Common myeloid progenitor, CD34-positive (primary cell): Measurements from ENCODE around the gene MCC.

Experiments
- CTCF ChIA-PET: fragments of 350-600 bp; sonication (Branson Sonifier 250); formaldehyde crosslinking; loops from one replicate; lab custom pipeline; 2021; ENCODE audit warnings: antibody characterized with exemption; lab: Charles Lee
- POLR2A ChIA-PET: fragments of 350-600 bp; sonication (Branson Sonifier 250); formaldehyde crosslinking; loops from one replicate; lab custom pipeline; 2021; ENCODE audit warnings: antibody characterized with exemption; lab: Charles Lee
- DNase-seq, 3 donors: peaks; one replicate each; pipeline versions ENCODE4 v3.0.0 to v3.0.0-alpha.2; 2013
- H3K27ac ChIP-seq, 2 experiments: 1 replicate in 1 of 2; 2 replicates in 1 of 2; pipeline ENCODE4 v1.7.0; 2013; ENCODE audit warnings: inconsistent platforms in 2 of 2, low read length in 2 of 2, mild to moderate bottlenecking in 2 of 2, low read depth in 1 of 2, moderate library complexity in 1 of 2; ENCODE audit not compliant: severe bottlenecking in 2 of 2, insufficient read depth in 1 of 2, poor library complexity in 1 of 2
- H3K27me3 ChIP-seq, 5 experiments: replicated peaks in 2 of 5; 1 replicate in 3 of 5; 2 replicates in 2 of 5; pipeline versions ENCODE4 v1.6.1 to v1.7.0; 2013; ENCODE audit warnings: low read length in 4 of 5, mild to moderate bottlenecking in 2 of 5, moderate library complexity in 2 of 5, inconsistent platforms in 1 of 5; ENCODE audit not compliant: insufficient read depth in 5 of 5, control insufficient read depth in 4 of 5
- H3K36me3 ChIP-seq, 4 experiments: 1 replicate in 2 of 4; 2 replicates in 2 of 4; pipeline versions ENCODE4 v1.6.1 to v1.7.0; 2013; ENCODE audit warnings: low read length in 3 of 4, control low read depth in 1 of 4, mild to moderate bottlenecking in 1 of 4; ENCODE audit not compliant: control insufficient read depth in 4 of 4, insufficient read depth in 4 of 4
- H3K4me1 ChIP-seq, 4 experiments: 1 replicate in 3 of 4; 2 replicates in 1 of 4; pipeline versions ENCODE4 v1.6.1 to v1.7.1; 2013; ENCODE audit warnings: low read length in 3 of 4, mild to moderate bottlenecking in 3 of 4, control low read depth in 1 of 4, inconsistent platforms in 1 of 4, moderate library complexity in 1 of 4; ENCODE audit not compliant: control insufficient read depth in 4 of 4, insufficient read depth in 4 of 4; ENCODE audit errors: control extremely low read depth in 1 of 4
- H3K4me3 ChIP-seq, 7 experiments: 1 replicate in 4 of 7; 2 replicates in 3 of 7; pipeline versions ENCODE4 v1.5.1 to v1.7.0; 2013; ENCODE audit warnings: mild to moderate bottlenecking in 7 of 7, low read length in 6 of 7, moderate library complexity in 6 of 7, inconsistent platforms in 2 of 7, low read depth in 2 of 7, control low read depth in 1 of 7; ENCODE audit not compliant: insufficient read depth in 4 of 7, control insufficient read depth in 1 of 7; ENCODE audit errors: extremely low read depth in 1 of 7
- H3K9me3 ChIP-seq, 5 experiments: 1 replicate in 4 of 5; 2 replicates in 1 of 5; pipeline versions ENCODE4 v1.6.1 to v1.7.1; 2013; ENCODE audit warnings: low read length in 4 of 5, mild to moderate bottlenecking in 2 of 5, inconsistent platforms in 1 of 5, low read depth in 1 of 5, moderate library complexity in 1 of 5; ENCODE audit not compliant: control insufficient read depth in 4 of 5, insufficient read depth in 2 of 5; ENCODE audit errors: control extremely low read depth in 1 of 5
- WGBS: methylation state at CpG from one replicate; pipeline ENCODE4 v1.1.5; 2013; ENCODE audit not compliant: insufficient coverage; 5-methylcytosine and 5-hydroxymethylcytosine counted together

MCC gene

GRCh38 chr5:113236536-113237288 lies 251.5 kb downstream of the MCC start:
- 100% methylated on average over 4 of the region's 10 CpGs for WGBS
- Histone ChIP-seq H3K27ac (no peak overlapping the region), H3K36me3 (no peaks in the 10 kb centered on the region), H3K4me3 (no peak overlapping the region), H3K4me1 (no peaks in the 10 kb centered on the region), H3K9me3 (no peaks in the 10 kb centered on the region), H3K27me3 (peaks cover 0 to 25% (median 4%) of the 10 kb centered on the region in 5 experiments)
- ChIA-PET POLR2A (no interaction called here), CTCF (no interaction called here)
- no peak for DNase-seq

- H3K9me3 ChIP-seq, result no peaks in the 10 kb centered on the region
- peaks cover 0 to 25% (median 4%) of the 10 kb centered on the region in 5 experiments for H3K27me3 ChIP-seq
- H3K27ac ChIP-seq, result no peak overlapping the region
- 85% methylated on average over 4 of the region's 4 CpGs for WGBS
- no peak for DNase-seq
- CTCF ChIA-PET, result no interaction called here
- POLR2A ChIA-PET, result no interaction called here
- H3K4me3 ChIP-seq, result no peak overlapping the region
- H3K36me3 ChIP-seq, result no peaks in the 10 kb centered on the region
- H3K4me1 ChIP-seq, result no peaks in the 10 kb centered on the region
Observed at GRCh38 chr5:113235884-113236283, 252.4 kb downstream of the MCC start.

GRCh38 chr5:113234546-113234945 lies 253.7 kb downstream of the MCC start:
- H3K9me3 ChIP-seq, result no peaks in the 10 kb centered on the region
- no peak overlapping the region for H3K4me3 ChIP-seq
- ChIA-PET CTCF (no interaction called here), POLR2A (no interaction called here)
- H3K36me3 ChIP-seq, result no peaks in the 10 kb centered on the region
- WGBS, result 100% methylated on average over 1 of the region's 1 CpG
- no peak overlapping the region for H3K27ac ChIP-seq
- H3K27me3 ChIP-seq, result peaks cover 0 to 25% (median 4%) of the 10 kb centered on the region in 5 experiments
- H3K4me1 ChIP-seq, result no peaks in the 10 kb centered on the region
- no peak for DNase-seq

DNA sequence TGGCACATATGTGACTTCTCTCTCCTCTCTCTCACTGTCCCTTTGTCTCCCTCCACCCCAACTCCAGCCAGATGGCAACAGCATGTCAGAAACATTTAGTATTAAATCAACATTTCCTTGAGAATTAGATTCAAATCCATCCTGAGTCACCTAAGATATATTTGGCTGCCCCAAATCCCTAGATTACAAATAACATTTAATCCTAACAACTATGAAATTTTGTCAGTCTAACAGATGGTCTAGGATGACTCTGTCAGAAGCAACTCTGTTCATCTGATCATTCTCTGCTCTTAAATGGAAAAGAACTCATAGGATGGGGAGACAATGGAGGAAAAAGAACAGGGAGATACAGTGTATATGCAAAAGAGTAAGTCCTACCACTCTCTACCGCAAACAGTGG lies 254.6 kb downstream of the MCC start:
- Histone ChIP-seq H3K9me3 (no peaks in the 10 kb centered on the region), H3K27me3 (peaks cover 0 to 25% (median 4%) of the 10 kb centered on the region in 5 experiments), H3K4me3 (no peak overlapping the region), H3K27ac (no peak overlapping the region), H3K36me3 (no peaks in the 10 kb centered on the region), H3K4me1 (no peaks in the 10 kb centered on the region)
- ChIA-PET POLR2A (no interaction called here), CTCF (no interaction called here)
- DNase-seq, result no peak
- no CpG with 5 or more reads among the region's 1 CpG for WGBS

DNA sequence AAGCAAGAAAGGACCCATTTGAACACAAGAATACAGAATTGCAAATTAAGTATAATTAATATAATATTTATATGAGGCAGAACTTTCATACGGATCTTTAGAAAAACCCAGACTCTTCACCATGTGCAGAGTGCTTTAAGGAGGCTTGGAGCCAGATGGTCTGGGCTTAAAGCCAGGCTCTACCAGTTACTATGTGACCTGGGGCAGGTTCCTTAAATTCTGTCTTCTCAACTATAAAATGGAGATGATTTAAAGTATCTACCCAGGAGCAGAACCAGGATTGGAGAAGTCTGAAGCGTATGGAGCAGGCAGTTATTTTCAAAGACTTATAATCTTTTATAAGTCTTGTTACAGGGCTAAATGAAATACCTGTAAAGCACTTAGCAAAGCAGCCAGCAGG lies 255.6 kb downstream of the MCC start:
- H3K36me3 ChIP-seq, result no peaks in the 10 kb centered on the region
- peaks cover 0 to 21% (median 4%) of the 10 kb centered on the region in 5 experiments for H3K27me3 ChIP-seq
- H3K4me1 ChIP-seq, result no peaks in the 10 kb centered on the region
- H3K27ac ChIP-seq, result no peak overlapping the region
- no CpG with 5 or more reads among the region's 2 CpGs for WGBS
- DNase-seq, result no peak
- ChIA-PET POLR2A (no interaction called here), CTCF (no interaction called here)
- H3K9me3 ChIP-seq, result no peaks in the 10 kb centered on the region
- H3K4me3 ChIP-seq, result no peak overlapping the region

GRCh38 chr5:113232221-113232620 lies 256.0 kb downstream of the MCC start:
- Histone ChIP-seq H3K4me1 (no peaks in the 10 kb centered on the region), H3K4me3 (no peak overlapping the region), H3K27ac (no peak overlapping the region), H3K9me3 (no peaks in the 10 kb centered on the region), H3K27me3 (peaks cover 0 to 19% (median 2%) of the 10 kb centered on the region in 5 experiments), H3K36me3 (no peaks in the 10 kb centered on the region)
- ChIA-PET POLR2A (no interaction called here), CTCF (no interaction called here)
- 100% methylated on average over 1 of the region's 2 CpGs for WGBS
- DNase-seq, result no peak

- Histone ChIP-seq H3K27me3 (peaks cover 0 to 13% (median 2%) of the 10 kb centered on the region in 5 experiments), H3K4me3 (no peak overlapping the region), H3K4me1 (no peaks in the 10 kb centered on the region), H3K27ac (no peak overlapping the region), H3K36me3 (no peaks in the 10 kb centered on the region), H3K9me3 (no peaks in the 10 kb centered on the region)
- ChIA-PET CTCF (interaction anchor here (1.2 kb wide), 1 partner anchor 10 kb away, joined by 3 read pairs; no protein-coding TSS in a partner anchor), POLR2A (no interaction called here)
- no CpG with 5 or more reads among the region's 1 CpG for WGBS
- no peak for DNase-seq
Observed at GRCh38 chr5:113231653-113232000, 256.6 kb downstream of the MCC start.
